Muscle layer of duodenum (tissue), 2 donors: ENCODE measurements around the gene BCAN.

Experiments used
- H3K27ac ChIP-seq: one replicate; pipeline ENCODE4 v1.7.0; 2013; ENCODE audit warnings: mild to moderate bottlenecking, low read length
- H3K27me3 ChIP-seq: one replicate; pipeline ENCODE4 v1.7.0; 2013; ENCODE audit warnings: low read depth, mild to moderate bottlenecking, control low read depth, low read length
- H3K36me3 ChIP-seq, 2 donors: one replicate each; pipeline ENCODE4 v1.7.0; 2013; ENCODE audit warnings: low read length in 2 of 2, control low read depth in 1 of 2, mild to moderate bottlenecking in 1 of 2; ENCODE audit not compliant: insufficient read depth in 2 of 2, control insufficient read depth in 1 of 2
- H3K4me1 ChIP-seq, 2 donors: one replicate each; pipeline ENCODE4 v1.7.0; 2013; ENCODE audit warnings: low read length in 2 of 2, mild to moderate bottlenecking in 2 of 2, control low read depth in 1 of 2, moderate library complexity in 1 of 2; ENCODE audit not compliant: insufficient read depth in 2 of 2, control insufficient read depth in 1 of 2
- H3K4me3 ChIP-seq, 2 donors: one replicate each; pipeline ENCODE4 v1.7.0; 2013; ENCODE audit warnings: low read length in 2 of 2, low read depth in 1 of 2, mild to moderate bottlenecking in 1 of 2
- H3K9me3 ChIP-seq, 2 donors: one replicate each; pipeline ENCODE4 v1.7.0; 2013; ENCODE audit warnings: low read length in 2 of 2, control low read depth in 1 of 2, mild to moderate bottlenecking in 1 of 2; ENCODE audit not compliant: control insufficient read depth in 1 of 2
- donor health status: healthy.

BCAN gene

GRCh38 chr1:156656806-156657740, 15.2 kb downstream of the BCAN start:
- Histone ChIP-seq H3K27me3 (peaks cover 12% of the 10 kb centered on the region), H3K4me3 (peak overlapping the region; percentile 58 to 63), H3K36me3 (no peaks in the 10 kb centered on the region), H3K27ac (no peak overlapping the region), H3K9me3 (no peaks in the 10 kb centered on the region), H3K4me1 (peaks cover 19 to 45% of the 10 kb centered on the region in 2 donors)

DNA sequence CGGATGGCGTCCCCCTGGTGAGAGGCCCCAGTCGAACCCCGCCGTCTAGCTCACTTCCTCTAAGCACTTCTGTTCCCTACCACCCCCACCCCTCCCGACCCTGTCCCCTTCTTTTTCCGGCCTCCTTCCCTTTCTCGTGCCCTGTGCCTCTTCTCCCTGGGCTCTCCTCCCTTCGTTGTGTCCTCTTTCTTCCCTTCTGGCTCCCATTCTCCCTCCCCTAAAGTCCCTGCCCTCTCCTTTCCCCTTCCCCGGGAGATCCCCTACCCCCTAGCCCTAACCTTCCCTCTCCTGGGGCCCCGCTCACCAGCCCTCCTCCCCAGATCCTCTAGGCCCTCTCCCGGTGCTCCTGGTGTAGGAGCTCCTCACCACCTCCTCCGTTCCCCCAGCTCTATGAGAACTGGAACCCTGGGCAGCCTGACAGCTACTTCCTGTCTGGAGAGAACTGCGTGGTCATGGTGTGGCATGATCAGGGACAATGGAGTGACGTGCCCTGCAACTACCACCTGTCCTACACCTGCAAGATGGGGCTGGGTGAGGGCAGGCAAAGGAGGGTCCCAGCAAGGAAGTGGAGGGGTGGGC, 15.9 kb downstream of the BCAN start:
- Histone ChIP-seq H3K4me3 (peak overlapping the region in 1 of 2 donors; percentile 58), H3K4me1 (peaks cover 24 to 52% of the 10 kb centered on the region in 2 donors), H3K27me3 (peaks cover 12% of the 10 kb centered on the region), H3K9me3 (no peaks in the 10 kb centered on the region), H3K27ac (no peak overlapping the region), H3K36me3 (no peaks in the 10 kb centered on the region)

- no peaks in the 10 kb centered on the region for H3K36me3 ChIP-seq
- peaks cover 27 to 59% of the 10 kb centered on the region in 2 donors for H3K4me1 ChIP-seq
- H3K27ac ChIP-seq = no peak overlapping the region
- H3K9me3 ChIP-seq = no peaks in the 10 kb centered on the region
- no peak overlapping the region for H3K4me3 ChIP-seq
- peaks cover 12% of the 10 kb centered on the region for H3K27me3 ChIP-seq
Observed at GRCh38 chr1:156658496-156658895, 16.6 kb downstream of the BCAN start.

GRCh38 chr1:156658945-156659574, 17.1 kb downstream of the BCAN start:
- no peak overlapping the region for H3K27ac ChIP-seq
- H3K27me3 ChIP-seq = peaks cover 12% of the 10 kb centered on the region
- H3K9me3 ChIP-seq = no peaks in the 10 kb centered on the region
- peak overlapping the region in 1 of 2 donors; percentile 37 for H3K4me3 ChIP-seq
- peaks cover 27 to 64% of the 10 kb centered on the region in 2 donors for H3K4me1 ChIP-seq
- no peaks in the 10 kb centered on the region for H3K36me3 ChIP-seq

GRCh38 chr1:156659661-156659987, 17.7 kb downstream of the BCAN start:
- H3K9me3 ChIP-seq = no peaks in the 10 kb centered on the region
- H3K4me1 ChIP-seq = peaks cover 33 to 70% of the 10 kb centered on the region in 2 donors
- peaks cover 12% of the 10 kb centered on the region for H3K27me3 ChIP-seq
- no peak overlapping the region for H3K27ac ChIP-seq
- peak overlapping the region; percentile 37 to 41 for H3K4me3 ChIP-seq
- H3K36me3 ChIP-seq = no peaks in the 10 kb centered on the region

- no peaks in the 10 kb centered on the region for H3K9me3 ChIP-seq
- peak overlapping the region; percentile 87 for H3K27ac ChIP-seq
- no peaks in the 10 kb centered on the region for H3K36me3 ChIP-seq
- H3K4me3 ChIP-seq = peak overlapping the region; percentile 41 to 52
- H3K27me3 ChIP-seq = peaks cover 12% of the 10 kb centered on the region
- H3K4me1 ChIP-seq = peaks cover 37 to 76% of the 10 kb centered on the region in 2 donors
Observed at GRCh38 chr1:156659988-156660751, 18.3 kb downstream of the BCAN start.

GRCh38 chr1:156660752-156661112, 18.8 kb downstream of the BCAN start:
- H3K9me3 ChIP-seq = no peaks in the 10 kb centered on the region
- peaks cover 12% of the 10 kb centered on the region for H3K27me3 ChIP-seq
- peaks cover 41 to 81% of the 10 kb centered on the region in 2 donors for H3K4me1 ChIP-seq
- peak overlapping the region; percentile 87 for H3K27ac ChIP-seq
- H3K36me3 ChIP-seq = no peaks in the 10 kb centered on the region
- H3K4me3 ChIP-seq = peak overlapping the region; percentile 8 to 52

- no peak overlapping the region for H3K4me3 ChIP-seq
- H3K36me3 ChIP-seq = no peaks in the 10 kb centered on the region
- H3K27me3 ChIP-seq = peaks cover under 1% of the 10 kb centered on the region
- peak overlapping the region; percentile 75 for H3K27ac ChIP-seq
- H3K4me1 ChIP-seq = peaks cover 41 to 78% of the 10 kb centered on the region in 2 donors
- H3K9me3 ChIP-seq = no peaks in the 10 kb centered on the region
Observed at GRCh38 chr1:156662005-156662799, 20.3 kb downstream of the BCAN start.

- Histone ChIP-seq H3K36me3 (no peaks in the 10 kb centered on the region), H3K27ac (peak overlapping the region; percentile 67), H3K4me1 (peaks cover 42 to 78% of the 10 kb centered on the region in 2 donors), H3K27me3 (no peaks in the 10 kb centered on the region), H3K9me3 (no peaks in the 10 kb centered on the region), H3K4me3 (no peak overlapping the region)
Observed at GRCh38 chr1:156662800-156663055, 20.8 kb downstream of the BCAN start.

DNA sequence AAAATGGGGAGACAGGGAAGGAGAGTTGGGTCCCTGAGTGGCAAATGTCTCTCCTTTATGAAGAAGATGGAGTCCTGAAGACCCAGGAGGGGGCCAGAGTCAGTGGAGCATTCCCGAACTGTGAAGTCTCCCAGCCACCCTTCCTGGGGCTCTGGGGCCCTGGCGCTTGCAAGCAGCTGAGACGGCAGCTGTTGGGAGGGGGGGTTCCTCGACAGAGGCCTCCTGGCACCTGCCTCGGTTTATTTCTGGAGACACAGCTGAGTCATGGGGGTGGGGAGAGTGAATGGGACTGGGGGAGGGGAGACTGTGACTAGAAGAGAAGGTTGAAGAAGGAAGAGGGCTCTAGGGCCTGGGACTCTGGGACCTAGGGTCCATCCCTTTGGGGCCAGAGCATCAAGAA, 21.3 kb downstream of the BCAN start:
- H3K4me3 ChIP-seq = no peak overlapping the region
- H3K9me3 ChIP-seq = no peaks in the 10 kb centered on the region
- peaks cover 47 to 79% of the 10 kb centered on the region in 2 donors for H3K4me1 ChIP-seq
- no peaks in the 10 kb centered on the region for H3K36me3 ChIP-seq
- peak overlapping the region; percentile 67 for H3K27ac ChIP-seq
- H3K27me3 ChIP-seq = no peaks in the 10 kb centered on the region
